Neural progenitor cell (in vitro differentiated cells): Measurements from ENCODE around the gene PDIA5.

Experiments
- CTCF ChIP-seq: fragments of 200-600 bp; sonication (generic); IDR thresholded peaks from 2 replicates; pipeline ENCODE4 v1.5.1; 2017; ENCODE audit warnings: antibody characterized with exemption, mild to moderate bottlenecking
- EZH2 ChIP-seq: fragments of 200-600 bp; sonication (generic); IDR thresholded peaks from 2 replicates; pipeline ENCODE4 v1.6.1; 2017; ENCODE audit warnings: antibody characterized with exemption, mild to moderate bottlenecking, moderate library complexity
- EZH2phosphoT487 ChIP-seq: fragments of 200-600 bp; sonication (generic); IDR thresholded peaks from 2 replicates; pipeline ENCODE4 v1.6.1; 2017; ENCODE audit warnings: antibody characterized with exemption

- no peak for TF ChIP-seq CTCF
- no peak for TF ChIP-seq EZH2phosphoT487
- no peak for TF ChIP-seq EZH2
Observed at GRCh38 chr3:123202451-123202850, 135.6 kb downstream of the PDIA5 start.
